ENCODE measurements around the gene INO80D. TPM values are rescaled to one million over a fixed set of nuclear protein-coding genes. Genes with fewer than 3 reads are reported as not detected.

INO80D gene
- total and polyA plus RNA-seq, 2 of the 13 experiments (the other 11 are each of a cell fraction or from before 2014, with no cell fraction given), result 7.6 to 7.9 TPM

DNA sequence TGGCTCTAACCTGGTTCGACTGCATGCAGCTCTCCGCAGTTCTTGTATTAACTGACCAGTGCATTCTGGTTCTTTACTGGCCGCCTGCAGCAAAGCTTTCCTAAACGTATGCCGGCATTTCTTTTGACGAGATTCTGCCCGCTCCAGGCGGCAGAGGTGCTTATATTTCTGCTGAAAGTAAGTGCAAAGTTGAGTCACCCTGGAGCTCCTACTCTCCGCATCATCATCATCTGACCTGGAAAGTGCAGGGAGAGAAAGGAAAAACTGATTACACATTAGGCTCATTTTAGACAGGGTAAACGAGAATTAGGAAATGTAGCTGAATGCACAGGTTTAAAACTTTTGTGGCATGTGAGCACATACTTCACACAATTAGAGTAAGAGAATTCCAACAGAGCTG, 57.9 kb downstream of the INO80D start (continued):
- TF ChIP-seq TCF7L2 (IDR thresholded peaks at IDR 0.05; ENCODE audit: low read depth, low read length), result no peak
- no peak for TF ChIP-seq NCOA5 (CRISPR knock-in tag; IDR thresholded peaks at IDR 0.05)

DNA sequence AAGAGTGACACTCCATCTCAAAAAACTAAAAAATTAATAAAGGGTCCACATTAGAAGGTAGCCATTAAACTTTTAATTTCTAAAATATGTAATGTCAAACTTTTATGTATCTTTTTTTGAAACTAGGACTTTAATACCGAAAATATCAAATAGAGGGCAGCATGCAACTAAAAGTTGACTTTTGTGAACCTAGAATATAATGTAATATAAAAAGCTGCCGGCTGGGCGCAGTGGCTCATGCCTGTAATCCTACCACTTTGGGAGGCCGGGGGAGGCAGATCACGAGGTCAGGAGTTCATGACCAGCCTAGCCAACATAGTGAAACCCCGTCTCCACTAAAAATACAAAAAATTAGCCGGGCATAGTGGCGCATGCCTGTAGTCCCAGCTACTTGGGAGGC, 62.8 kb downstream of the INO80D start:
- H3K4me2 ChIP-seq (ENCODE audit: low read depth, low read length), result no peak overlapping the region
- TF ChIP-seq ZNF562 (CRISPR knock-in tag; IDR thresholded peaks at IDR 0.05; ENCODE audit: borderline replicate concordance) (no peak), NKX3-1 (CRISPR knock-in tag; IDR thresholded peaks at IDR 0.05) (no peak), THYN1 (CRISPR knock-in tag; IDR thresholded peaks at IDR 0.05; ENCODE audit: borderline replicate concordance, low read depth) (no peak), ZNF501 (CRISPR knock-in tag; IDR thresholded peaks at IDR 0.05) (no peak), ZNF678 (CRISPR knock-in tag; IDR thresholded peaks at IDR 0.05) (no peak), SSRP1 (CRISPR knock-in tag; IDR thresholded peaks at IDR 0.05) (no peak), KLF11 (CRISPR knock-in tag; IDR thresholded peaks at IDR 0.05) (no peak), SMC3 (IDR thresholded peaks at IDR 0.05; ENCODE audit: low read length) (no peak), WIZ (CRISPR knock-in tag; IDR thresholded peaks at IDR 0.05) (no peak), ZNF546 (CRISPR knock-in tag; conservative IDR thresholded peaks at IDR 0.05) (no peak), ZNF326 (CRISPR knock-in tag; IDR thresholded peaks at IDR 0.05; ENCODE audit: borderline replicate concordance) (no peak), HOXA3 (CRISPR knock-in tag; IDR thresholded peaks at IDR 0.05) (no peak), ARNT2 (CRISPR knock-in tag; IDR thresholded peaks at IDR 0.05; ENCODE audit: low read depth) (no peak), GFI1 (CRISPR knock-in tag; IDR thresholded peaks at IDR 0.05; ENCODE audit: borderline replicate concordance) (no peak), ZBTB7A (CRISPR knock-in tag; IDR thresholded peaks at IDR 0.05) (no peak), SIN3A (IDR thresholded peaks at IDR 0.05; ENCODE audit: borderline replicate concordance, low read depth, low read length) (no peak)
- TF ChIP-seq, protein P1, sequence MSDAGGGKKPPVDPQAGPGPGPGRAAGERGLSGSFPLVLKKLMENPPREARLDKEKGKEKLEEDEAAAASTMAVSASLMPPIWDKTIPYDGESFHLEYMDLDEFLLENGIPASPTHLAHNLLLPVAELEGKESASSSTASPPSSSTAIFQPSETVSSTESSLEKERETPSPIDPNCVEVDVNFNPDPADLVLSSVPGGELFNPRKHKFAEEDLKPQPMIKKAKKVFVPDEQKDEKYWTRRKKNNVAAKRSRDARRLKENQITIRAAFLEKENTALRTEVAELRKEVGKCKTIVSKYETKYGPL (CRISPR knock-in tag; IDR thresholded peaks at IDR 0.05), result no peak
- TF ChIP-seq, protein P2, sequence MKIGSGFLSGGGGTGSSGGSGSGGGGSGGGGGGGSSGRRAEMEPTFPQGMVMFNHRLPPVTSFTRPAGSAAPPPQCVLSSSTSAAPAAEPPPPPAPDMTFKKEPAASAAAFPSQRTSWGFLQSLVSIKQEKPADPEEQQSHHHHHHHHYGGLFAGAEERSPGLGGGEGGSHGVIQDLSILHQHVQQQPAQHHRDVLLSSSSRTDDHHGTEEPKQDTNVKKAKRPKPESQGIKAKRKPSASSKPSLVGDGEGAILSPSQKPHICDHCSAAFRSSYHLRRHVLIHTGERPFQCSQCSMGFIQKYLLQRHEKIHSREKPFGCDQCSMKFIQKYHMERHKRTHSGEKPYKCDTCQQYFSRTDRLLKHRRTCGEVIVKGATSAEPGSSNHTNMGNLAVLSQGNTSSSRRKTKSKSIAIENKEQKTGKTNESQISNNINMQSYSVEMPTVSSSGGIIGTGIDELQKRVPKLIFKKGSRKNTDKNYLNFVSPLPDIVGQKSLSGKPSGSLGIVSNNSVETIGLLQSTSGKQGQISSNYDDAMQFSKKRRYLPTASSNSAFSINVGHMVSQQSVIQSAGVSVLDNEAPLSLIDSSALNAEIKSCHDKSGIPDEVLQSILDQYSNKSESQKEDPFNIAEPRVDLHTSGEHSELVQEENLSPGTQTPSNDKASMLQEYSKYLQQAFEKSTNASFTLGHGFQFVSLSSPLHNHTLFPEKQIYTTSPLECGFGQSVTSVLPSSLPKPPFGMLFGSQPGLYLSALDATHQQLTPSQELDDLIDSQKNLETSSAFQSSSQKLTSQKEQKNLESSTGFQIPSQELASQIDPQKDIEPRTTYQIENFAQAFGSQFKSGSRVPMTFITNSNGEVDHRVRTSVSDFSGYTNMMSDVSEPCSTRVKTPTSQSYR (CRISPR knock-in tag; IDR thresholded peaks at IDR 0.05; ENCODE audit: borderline replicate concordance), result no peak
- H3K36me3 ChIP-seq (replicated peaks in 1 of 2; ENCODE audit: control insufficient read depth in 1 of 2, insufficient read depth in 2 of 2, low read length in 2 of 2), result peaks cover 12 to 50% of the 10 kb centered on the region in 2 experiments
- FAIRE-seq (no peak), ATAC-seq (no peak), DNase-seq (ENCODE audit: low spot score) (no peak)
- H2AFZ ChIP-seq (ENCODE audit: low read length), result no peak overlapping the region
- H3K79me2 ChIP-seq (ENCODE audit: insufficient read depth, low read length), result no peaks in the 10 kb centered on the region
- no peak overlapping the region for H3K4me3 ChIP-seq (replicated peaks in 1 of 3; ENCODE audit: insufficient read depth in 1 of 3, low read depth in 2 of 3, low read length in 3 of 3)
- H3K27ac ChIP-seq (ENCODE audit: extremely low read length, insufficient read depth, low read length), result no peak overlapping the region
- no peaks in the 10 kb centered on the region for H3K4me1 ChIP-seq (ENCODE audit: insufficient read depth, low read length)
- BruUV-seq (replicated peaks), result no TSS peak
- ChIA-PET CTCF (ENCODE audit: low intra/inter-chr PET ratio, low total read pairs) (no interaction called here), POLR2A (no interaction called here)
- H3K9ac ChIP-seq (ENCODE audit: insufficient read depth, low read depth, low read length), result no peak overlapping the region
- no peaks in the 10 kb centered on the region for H3K27me3 ChIP-seq (ENCODE audit: control insufficient read depth in 1 of 2, insufficient read depth in 2 of 2, low read length in 2 of 2)
- no peaks in the 10 kb centered on the region for H4K20me1 ChIP-seq (ENCODE audit: insufficient read depth, low read length)
- WGBS (ENCODE audit: low lambda C conversion rate), result 96% methylated on average over 8 of the region's 8 CpGs
- intact Hi-C loops (cut with micrococcal nuclease; ENCODE audit: unreplicated experiment) (no loop called here), in situ Hi-C loops (cut with HindIII; ENCODE audit: extremely low pct_ligation_motif_present, low pct_unique_long_range_greater_than_20kb) (no loop called here)
- H3K9me3 ChIP-seq (ENCODE audit: low read length), result no peaks in the 10 kb centered on the region

Data from HepG2 (cell line).